Activated CD4-positive, alpha-beta T cell treated with anti-CD3 and anti-CD28 coated beads, Interleukin-2, Interleukin-4, amounts not matched to agents 100 ng/mL and 50 ng/mL, durations not matched to agents 16 hours and 8 hours (primary cell): Measurements from ENCODE around the gene AGPAT4.

ENCODE experiments used
- DNase-seq: peaks from one replicate; pipeline ENCODE4 v3.0.0-alpha.2; 2020; ENCODE audit warnings: low spot score

AGPAT4 gene

DNA sequence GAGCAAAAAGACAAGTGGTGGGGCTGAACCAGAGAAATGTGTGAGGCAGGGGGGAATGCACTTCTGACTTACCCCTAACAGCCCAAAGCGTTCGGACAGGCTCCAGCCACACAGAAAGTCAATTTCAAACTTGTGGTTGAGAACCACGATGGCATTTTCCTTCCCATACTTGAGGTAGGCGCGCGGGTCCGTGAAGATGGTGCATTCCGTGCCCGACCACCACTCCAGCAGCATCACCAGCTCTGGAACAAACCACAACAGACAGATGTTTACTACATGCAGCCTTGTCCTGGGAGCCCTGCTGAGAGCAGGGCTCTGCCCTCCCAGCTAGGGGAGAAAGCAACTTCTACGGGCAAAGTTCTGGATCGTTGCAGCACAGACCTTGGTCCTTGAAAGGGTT lies 107.7 kb downstream of the AGPAT4 start:
- DNase-seq: no peak

DNA sequence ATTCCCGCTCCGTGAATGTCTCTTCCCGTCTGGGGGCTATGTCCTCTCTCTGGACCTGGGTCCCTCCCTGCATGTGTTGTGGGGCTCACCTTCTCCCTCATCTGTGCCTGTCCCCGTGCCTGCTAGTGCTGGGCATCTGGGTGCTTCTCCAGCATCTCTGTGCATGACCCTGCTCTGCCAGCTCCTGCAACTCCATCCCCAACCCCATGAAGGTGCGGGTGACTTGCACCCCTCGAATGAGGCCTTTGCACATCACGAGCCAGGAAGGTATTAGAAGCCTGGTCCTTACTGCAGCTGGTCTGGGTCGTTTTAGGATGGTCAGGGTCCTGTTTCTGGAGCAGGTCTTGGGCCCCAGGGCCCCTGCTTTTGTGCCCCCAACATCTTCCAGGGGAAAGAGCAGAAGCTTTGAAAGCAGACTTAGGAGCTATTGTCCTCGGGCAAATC lies 109.7 kb downstream of the AGPAT4 start:
- no peak for DNase-seq

DNA sequence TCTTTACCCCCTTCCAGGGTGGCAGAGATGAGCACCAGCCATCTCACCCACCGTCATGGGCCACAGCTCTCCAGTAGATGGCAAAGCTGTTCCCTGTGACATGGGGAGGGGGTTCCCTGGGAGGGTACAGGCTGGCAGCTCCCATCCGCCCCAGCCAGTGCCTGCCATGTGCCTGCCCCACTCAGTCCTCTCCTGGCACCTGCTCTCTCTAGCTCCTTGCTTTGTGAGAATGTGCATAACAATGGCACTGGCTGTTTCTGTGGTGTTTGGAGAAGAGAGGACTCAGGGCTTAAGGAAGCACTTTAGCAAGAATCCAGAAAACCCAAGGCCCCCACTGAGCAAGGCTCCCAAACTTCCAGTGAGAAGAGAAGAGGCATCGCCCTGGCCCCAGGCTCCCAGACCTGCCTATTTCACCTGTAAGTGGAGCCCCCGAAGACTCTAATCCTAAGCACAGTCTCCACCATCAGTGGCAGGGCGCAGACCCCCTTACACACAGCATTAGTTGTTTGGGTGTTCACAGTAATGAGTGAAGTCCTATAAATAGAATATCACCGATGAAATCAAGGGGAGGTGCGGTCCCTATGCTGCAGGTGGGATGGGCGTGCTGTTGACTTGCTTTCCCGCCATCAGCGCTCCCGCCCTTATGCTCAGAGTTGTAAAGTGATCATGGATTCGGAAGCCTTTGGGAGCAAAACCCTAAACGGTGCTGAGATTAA lies 110.2 kb downstream of the AGPAT4 start:
- no peak for DNase-seq

DNA sequence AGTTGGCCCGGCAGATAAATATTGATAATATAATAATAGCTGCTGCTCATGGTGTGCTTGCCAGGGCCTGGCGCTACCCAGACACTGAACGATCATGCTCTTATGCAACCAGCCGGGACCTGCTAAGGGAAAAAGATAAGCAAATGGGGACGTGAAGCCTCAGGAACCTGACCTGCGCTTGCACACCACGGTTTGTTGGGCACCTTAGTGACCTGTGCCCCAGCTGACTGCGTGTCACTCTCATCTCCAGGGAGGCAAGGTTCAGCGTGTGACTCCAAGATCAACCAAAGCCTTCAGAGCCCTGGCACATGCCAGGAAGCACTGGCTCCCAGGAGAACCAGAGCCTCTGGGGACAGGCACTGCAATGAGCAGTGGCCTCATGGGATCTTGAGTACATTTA lies 111.1 kb downstream of the AGPAT4 start:
- no peak for DNase-seq

DNA sequence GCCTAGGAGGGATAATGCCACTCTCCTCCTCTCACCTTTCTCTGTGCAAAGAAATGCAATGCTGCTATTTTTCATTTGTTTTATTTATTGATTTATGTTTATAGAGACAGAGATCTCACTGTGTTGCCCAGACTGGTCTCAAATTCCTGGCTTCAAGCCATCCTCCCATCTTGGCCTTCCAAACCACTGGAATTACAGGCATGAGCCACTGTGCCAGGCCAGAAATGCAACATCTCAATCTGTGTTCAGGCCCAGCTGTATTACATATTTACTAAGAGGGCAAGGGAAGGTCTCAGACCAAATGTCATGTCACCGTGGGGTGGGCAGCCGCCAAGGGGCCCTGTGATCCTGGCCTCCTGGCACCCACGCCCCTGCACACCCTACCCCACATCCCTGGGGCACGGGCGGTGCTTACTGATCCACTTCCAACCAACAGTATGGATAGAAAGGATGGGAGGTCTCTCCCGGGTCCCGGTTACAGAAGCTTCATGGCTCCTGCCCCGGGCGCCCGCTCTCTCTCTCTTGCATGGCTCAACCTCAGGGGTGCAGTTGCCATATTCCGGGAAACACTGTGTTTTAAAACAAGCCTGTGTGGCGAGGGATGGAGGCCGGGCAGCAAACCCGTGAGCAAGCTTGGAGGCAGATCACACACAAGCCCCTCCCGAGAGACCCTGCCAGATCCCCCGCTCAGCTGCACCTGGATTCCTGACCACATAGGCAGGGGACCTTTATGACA lies 111.8 kb downstream of the AGPAT4 start:
- DNase-seq: no peak

DNA sequence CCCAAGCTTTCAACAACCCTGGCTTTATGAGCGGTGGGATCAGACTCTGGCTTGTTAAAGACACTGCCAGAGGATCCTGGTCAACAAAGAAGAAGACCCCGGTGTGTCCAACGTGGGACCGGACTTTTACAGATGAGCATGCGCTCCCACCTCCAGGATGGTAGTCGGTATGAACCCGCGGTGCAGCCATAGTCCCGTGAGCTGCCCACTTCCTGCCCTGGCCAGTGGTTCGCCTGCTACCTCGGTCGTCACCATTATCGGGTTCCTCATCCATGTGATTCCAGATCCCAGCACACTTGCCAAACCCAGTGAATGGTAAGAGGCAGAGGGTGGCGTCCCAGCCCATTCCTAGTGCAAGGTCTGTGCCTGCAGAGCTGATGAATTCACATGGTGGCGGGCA lies 112.7 kb downstream of the AGPAT4 start:
- DNase-seq: no peak

DNA sequence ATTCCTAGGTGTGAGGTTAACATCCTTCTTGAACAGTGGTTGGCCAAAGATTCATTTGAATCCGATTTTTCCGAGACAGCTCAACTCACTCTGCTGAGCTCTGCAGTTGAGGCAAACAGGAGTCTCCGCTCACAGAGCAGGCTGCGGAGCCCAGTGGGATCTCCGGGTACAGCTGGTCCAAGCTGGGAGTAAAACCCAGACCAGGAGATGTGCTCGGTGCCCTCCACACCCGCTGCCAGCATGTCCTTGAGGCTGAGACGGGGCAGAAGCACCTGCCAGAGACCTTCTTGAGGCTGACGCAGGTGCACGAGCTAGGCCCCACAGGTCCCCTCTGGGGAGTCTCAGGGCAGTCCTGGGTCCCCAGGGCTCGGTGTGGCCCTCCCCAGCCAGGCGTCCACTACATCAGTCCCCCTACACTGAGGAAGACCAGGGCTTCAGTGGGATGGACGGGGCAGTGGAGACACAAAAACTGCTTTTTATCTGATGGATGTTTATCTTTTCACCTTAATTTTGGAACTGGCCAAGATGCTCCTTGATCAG lies 119.0 kb downstream of the AGPAT4 start:
- DNase-seq: no peak

DNA sequence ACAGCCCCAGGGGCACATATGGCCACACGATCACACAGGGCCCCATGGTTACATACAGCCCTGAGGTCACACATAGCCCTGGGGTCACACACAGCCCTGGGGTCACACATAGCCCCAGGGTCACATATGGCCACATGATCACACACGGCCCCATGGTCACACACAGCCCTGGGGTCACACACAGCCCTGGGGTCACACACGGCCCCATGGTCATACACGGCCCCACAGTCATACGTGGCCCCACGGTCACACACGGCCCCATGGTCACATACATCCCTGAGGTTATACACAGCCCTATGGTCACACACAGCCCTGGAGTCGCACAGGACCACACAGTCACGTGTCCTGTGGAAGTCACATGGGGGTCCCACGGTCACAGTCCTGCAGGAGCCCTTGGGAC lies 120.1 kb downstream of the AGPAT4 start:
- no peak for DNase-seq

DNA sequence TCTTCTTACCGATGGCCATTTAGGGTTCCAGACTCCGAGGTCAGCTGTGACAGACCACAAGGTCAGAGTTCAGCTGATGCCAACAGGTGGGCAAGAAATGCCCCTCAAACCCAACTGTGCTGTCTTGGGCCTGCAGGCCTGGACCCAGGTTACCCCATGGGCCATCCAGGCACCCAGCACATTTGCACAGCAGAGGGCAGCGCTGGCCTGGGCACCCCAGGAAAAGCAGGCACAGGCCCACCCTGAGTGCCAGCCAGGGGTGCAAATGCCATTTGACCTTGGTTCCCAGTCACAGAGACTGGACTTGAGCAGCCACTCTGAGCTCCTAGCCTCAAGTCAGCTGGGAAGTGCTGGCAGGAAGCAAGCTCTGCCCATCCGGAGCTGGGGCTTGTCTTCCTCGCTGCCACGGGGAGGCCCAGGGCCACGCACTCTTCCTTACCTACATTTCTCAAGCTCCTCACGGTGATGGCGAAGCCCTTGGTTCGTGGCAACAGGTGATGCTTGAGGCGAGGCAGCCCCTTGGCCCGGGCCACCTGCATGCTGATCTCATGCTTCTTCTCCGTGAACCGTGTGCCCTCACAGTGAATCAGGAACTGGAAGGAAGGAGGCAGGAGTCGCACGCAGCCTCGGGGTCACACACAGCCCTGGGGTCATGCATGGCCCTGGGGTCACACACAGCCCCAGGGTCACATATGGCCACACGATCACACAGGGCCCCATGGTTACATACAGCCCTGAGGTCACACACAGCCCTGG lies 120.8 kb downstream of the AGPAT4 start:
- no peak for DNase-seq

DNA sequence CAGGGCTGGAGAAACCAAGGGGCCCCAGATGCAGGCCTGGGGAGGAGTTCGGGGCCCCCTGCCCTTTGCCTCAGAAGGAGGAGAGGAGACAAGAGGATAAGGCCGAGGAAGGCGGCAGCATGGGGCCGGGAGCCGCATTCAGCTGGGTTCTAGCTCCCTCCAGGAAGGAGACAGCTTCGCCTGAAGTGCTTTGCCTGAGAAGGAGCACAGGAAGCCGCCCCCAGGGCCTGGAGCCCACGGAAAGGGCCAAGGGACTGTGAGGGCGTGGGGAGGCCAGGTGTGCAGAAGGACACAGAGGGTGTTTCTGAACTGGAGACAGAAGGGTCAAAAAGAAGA lies 121.4 kb downstream of the AGPAT4 start:
- DNase-seq: no peak

DNA sequence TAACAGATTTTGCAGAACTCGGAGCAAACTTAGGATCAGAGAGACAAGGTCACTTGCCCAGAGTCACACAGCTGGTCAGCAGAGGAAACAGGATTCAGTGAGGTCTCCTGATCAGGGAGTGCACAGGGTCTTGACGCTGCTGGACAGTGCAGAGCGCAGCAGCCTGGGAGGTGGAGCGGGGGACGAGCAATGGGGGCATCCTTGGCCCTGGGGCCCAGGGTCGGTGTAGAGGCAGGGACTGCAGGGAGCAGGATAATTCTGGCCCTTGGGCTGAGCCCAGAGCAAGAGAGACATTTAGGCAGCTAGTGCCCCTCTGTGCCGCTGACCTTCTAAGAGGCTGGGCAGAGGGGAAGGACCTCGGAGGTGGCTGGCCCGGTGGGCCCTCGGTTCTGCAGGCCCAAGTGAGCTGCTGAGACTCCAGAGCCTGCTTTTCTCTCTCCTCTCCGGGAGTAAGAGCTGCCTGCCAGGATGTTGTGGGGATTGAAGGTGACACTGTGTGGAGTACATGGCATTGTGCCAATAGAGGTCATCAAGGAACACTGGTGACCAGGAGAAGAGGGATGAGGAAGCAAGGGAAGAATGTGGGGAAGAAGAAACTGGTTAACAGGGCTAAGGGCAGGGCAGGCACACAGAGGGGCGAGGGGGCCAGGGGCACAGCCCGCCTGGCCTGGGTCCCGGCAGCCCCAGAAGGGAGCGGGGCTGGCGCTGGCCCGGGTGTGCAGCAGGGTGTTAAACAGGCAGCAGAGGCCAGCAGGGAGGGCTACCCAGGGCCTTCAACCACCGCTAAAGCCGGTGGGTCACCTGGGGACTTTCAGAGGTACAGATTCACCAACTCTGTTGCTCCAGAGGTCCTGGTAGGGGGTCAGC lies 122.0 kb downstream of the AGPAT4 start:
- no peak for DNase-seq

DNA sequence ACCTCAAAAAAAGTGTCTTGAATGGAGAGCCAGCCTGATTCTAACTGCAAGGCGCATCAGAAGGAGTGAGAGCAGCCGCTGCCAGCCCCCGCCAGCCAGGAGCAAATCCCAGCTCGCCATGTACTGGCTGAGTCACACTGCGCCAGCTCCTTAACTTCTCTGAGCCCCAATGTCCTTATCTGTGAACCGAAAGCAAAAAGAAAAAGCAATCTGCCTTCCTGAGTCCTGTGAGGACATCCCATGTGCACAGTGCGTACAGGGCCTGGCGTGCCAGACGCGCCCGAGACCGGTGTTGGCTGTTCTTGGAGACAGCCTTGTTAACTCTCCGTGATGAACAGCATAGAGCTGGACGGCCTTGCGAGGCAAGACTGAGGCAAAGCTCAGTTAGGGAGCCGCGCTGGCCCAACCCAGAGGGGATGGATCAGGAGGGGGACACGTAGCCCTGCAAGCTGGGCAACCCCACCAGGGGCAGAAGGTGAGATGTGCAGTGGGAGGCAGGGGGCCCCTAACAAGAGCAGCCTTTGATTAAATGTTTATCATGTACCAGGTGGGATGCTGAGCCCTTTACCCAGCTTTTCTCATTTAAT lies 122.7 kb downstream of the AGPAT4 start:
- no peak for DNase-seq

DNA sequence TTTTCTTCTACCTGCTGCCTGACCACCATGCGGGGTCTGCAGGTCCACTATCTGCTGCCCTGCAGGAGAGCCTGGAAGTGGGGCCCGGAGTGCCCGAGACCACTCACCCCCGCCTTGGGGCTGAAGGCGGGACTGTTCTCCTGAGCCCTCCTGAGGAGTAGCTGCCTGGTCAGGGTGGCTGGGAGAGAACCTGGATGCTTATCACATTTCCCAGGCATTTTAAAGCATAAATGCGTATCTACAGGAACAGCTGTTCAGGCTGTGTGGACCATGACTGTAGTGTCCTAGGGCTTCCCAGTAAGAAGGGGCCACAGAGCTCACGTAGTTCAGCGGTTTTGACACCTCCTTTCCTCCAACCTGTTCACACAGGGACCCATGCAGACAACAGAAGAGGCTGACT lies 123.3 kb downstream of the AGPAT4 start:
- DNase-seq: no peak

DNA sequence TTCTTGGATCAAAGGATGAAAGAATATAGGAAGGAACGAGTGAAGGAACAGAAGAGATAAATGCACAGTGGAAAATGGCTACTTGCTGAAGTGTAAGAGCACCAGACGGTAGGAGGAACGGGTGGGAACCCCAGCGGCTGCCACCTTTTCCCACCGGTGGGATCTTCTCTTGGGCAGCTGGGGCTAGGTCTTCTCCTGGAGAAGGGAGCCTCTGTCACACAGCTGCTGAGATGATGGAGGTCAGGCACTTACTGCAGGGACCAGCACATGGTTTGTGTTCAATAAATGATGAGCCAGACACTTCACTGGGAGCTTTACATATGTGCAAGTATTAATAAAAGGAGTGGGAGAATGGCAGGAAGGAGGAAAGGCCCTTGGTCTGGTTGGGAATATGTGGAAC lies 123.7 kb downstream of the AGPAT4 start:
- no peak for DNase-seq

DNA sequence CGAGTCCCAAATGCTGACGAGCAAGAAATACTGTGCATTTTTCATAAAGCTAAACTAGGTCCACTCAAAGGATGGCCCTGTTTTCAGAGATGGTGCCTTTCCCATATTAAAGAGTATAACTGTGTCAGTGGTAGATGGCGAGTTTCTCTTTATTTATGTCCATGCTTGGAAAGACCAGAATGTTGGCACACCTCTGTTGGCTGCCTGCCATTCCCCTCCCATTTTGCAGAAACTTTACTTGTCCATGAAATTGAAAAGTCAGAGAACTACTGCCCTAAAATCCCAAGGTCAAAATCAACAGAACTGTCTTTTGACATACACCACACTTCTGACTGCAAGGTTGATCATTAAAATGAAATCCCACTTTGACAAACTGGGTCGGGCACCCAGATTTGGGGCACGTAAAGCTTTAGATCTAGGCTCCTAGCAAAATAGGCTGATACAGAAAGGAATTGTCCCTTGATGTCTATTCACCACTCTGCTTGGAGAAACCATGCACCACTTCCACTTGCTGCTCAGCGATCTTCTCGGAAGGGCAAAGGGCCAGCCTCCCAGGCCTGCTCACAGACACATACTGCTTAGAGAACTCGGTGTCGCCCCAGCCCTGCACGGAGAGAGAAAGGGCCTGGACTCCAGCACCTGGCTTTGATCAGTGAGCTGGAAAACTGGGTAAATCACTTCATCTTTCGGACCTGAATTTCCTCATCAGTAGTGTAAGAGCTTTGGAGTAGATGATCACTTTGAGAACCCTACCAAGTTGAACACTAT lies 130.0 kb downstream of the AGPAT4 start:
- DNase-seq: no peak

DNA sequence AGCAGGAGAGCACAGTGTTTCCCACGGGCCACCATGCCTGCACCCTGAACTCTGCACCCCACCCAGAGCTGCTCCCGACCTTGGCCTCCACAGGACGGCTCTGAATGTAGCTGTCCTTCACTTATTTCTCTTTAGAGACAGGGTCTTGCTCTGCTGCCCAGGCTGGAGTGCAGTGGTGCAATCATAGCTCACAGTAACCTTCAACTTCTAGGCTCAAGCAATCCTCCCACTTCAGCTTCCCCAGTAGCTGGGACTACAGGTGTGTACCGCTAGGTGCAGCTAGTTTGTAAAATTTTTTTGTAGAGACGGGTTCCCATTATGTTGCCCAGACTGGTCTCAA lies 130.9 kb downstream of the AGPAT4 start:
- no peak for DNase-seq

DNA sequence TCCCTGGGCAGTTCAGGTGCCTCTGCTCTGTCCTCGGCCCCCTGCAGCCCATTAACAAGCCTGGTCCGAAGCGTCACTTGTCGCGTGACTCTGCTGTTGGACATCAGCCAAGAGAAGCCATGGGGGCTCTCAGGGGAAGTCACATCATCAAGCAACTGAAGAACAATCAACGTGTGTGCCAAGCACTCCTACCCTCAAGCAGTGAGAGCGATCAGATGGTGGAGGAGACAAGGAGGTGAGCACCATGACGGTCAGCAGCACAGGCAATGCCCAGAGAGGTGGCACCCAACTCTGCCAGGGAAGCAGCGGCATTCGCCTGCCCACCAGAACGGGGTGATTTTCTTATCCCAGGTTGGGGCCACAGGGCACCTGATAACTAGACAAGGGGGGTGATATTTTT lies 132.7 kb downstream of the AGPAT4 start:
- DNase-seq: no peak

DNA sequence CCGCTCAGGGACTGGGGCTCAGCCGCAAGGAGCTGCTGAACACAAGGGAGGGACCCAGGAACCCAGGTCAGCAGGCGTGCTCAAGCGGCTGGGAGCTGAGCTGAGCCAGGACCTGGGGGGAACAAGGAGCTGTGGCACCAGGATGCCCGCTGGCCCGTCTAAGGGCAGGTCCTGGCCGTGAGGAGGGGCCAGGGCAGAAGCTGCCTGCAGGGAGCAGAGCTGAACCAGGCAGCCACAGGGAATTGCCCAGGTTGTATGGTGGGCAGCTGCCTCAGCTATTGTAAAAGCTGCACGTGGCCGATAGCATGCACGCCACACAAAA lies 133.3 kb downstream of the AGPAT4 start:
- DNase-seq: no peak

DNA sequence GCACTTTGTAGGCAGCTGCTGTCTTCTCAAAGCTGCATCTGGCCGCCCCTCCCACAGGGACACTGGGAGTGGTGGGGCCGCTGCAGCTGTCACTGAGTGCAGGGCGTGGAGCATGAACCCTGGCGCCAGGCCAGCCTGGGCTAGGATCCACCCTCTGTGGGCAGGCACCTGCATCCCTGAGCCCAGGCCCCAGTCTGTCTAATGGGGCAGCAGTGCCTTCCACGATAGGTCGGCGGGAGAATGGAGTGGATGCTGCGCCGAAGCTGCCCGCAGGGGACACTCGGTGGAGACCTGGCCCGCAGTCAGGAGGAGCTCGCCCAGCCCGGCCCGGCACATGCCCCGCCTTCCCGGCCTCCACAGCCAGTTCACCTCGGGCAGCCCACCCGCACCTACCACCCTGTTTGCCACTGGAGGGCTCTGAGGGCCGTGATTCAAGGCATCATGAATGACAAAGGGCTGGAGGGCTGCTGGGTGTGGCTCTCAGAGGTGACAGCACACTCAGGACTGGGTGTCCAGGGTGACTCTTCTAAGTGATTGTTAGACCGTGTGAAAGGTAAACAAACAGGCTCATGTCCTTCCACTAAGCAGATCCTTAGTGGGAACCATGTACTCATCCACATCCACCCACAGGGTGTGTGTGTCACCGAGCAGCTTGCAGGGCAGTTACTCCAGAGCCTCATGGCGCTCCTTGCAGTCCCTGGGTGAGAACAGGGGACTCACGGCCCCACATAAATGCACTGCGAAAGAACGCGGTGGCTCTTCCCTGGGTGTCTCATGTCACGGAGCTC lies 133.9 kb downstream of the AGPAT4 start:
- no peak for DNase-seq

DNA sequence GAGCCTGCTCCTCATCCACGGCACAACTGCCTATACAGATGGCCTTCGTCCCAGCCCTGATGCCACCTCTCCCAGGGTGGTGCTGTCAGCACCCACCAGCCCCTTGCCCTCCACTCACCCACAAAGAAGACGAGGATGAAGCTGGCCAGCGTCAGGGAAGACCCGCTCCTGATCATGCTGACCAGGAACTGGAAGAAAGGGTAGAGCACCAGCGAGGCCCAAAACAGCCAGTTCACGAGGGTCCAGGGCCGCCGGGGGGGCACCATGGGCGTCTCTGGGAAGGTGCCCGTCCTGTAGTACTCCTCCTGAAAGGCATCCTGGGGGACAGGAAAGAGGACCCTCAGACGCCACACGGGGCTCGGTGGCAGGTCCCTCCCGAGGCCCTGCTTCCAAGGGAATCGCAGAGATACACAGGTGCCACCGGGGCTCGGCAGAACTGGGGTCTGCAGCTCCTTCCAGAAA lies 134.5 kb downstream of the AGPAT4 start:
- DNase-seq: no peak
